Brain microvascular endothelial cell (primary cell): Measurements from ENCODE around the gene RNF113B.
A peak's percentile ranks its signal among the peaks of the same experiment; 100 is the strongest.

ENCODE experiments used
- DNase-seq: peaks from one replicate; pipeline ENCODE4 v3.0.0-alpha.2; 2020
- H3K27ac ChIP-seq: fragments of 250-450 bp; sonication (Bioruptor Pico); 2 replicates; pipeline ENCODE4 v1.5.1; 2020; ENCODE audit warnings: mild to moderate bottlenecking, moderate library complexity
- H3K27me3 ChIP-seq: fragments of 250-450 bp; sonication (Bioruptor Pico); replicated peaks from 2 replicates; pipeline ENCODE4 v1.5.1; 2020; ENCODE audit warnings: mild to moderate bottlenecking
- H3K36me3 ChIP-seq: fragments of 250-450 bp; sonication (Bioruptor Pico); replicated peaks from 2 replicates; pipeline ENCODE4 v1.5.1; 2020; ENCODE audit warnings: mild to moderate bottlenecking
- H3K4me3 ChIP-seq: 2 replicates; pipeline ENCODE4 v1.5.1; 2011; ENCODE audit warnings: low read depth, mild to moderate bottlenecking, control low read depth, low read length, moderate library complexity
- in situ Hi-C: cut with HindIII; loops from 2 replicates; pipeline ENCODE4 v1.10.0; 2017; ENCODE audit warnings: low sequenced_read_pairs, low pct_ligation_motif_present
- TF ChIP-seq, protein P1 (sequence below): IDR thresholded peaks from 2 replicates; pipeline ENCODE4 v1.5.1; 2011; ENCODE audit warnings: low read depth, mild to moderate bottlenecking, moderate library complexity, low read length, control low read depth, inconsistent platforms; ENCODE audit errors: missing control alignments

The RNF113B gene

DNA sequence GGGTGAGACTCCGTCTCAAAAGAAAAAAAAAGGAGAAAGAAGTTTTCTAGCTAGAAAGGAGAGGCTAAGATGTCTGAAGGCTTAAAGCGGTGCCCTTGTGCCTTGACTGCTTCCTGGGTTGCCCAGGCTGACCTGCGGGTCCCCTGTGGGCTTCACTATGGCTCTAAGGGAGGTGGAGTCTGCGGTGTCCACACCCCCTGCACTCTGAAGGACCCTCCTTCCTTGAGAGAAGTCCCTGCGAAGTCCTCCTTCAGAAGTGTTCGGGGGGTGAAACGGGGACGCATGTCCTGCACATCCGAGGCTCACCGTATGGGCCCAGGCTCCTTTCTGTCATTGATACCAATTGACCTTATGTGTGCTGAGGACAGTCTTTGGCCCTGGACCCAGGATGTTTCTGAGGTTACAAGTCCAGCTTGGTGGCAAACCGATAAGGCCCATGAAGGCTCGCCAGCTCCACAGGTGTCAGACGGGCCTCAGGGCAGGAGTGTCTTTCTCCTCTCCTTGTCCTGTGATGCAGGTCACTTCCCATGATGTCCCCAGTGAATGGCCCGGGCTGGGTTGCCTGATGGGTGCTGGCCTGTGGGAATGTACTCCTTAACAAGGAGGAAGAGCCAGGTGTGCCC lies 11.6 kb upstream of the RNF113B start:
- Histone ChIP-seq H3K27ac (no peak overlapping the region), H3K4me3 (no peak overlapping the region), H3K36me3 (no peaks in the 10 kb centered on the region), H3K27me3 (no peaks in the 10 kb centered on the region)
- TF ChIP-seq, protein P1, sequence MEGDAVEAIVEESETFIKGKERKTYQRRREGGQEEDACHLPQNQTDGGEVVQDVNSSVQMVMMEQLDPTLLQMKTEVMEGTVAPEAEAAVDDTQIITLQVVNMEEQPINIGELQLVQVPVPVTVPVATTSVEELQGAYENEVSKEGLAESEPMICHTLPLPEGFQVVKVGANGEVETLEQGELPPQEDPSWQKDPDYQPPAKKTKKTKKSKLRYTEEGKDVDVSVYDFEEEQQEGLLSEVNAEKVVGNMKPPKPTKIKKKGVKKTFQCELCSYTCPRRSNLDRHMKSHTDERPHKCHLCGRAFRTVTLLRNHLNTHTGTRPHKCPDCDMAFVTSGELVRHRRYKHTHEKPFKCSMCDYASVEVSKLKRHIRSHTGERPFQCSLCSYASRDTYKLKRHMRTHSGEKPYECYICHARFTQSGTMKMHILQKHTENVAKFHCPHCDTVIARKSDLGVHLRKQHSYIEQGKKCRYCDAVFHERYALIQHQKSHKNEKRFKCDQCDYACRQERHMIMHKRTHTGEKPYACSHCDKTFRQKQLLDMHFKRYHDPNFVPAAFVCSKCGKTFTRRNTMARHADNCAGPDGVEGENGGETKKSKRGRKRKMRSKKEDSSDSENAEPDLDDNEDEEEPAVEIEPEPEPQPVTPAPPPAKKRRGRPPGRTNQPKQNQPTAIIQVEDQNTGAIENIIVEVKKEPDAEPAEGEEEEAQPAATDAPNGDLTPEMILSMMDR, result no peak
- in situ Hi-C loops, result no loop called here
- no peak for DNase-seq

DNA sequence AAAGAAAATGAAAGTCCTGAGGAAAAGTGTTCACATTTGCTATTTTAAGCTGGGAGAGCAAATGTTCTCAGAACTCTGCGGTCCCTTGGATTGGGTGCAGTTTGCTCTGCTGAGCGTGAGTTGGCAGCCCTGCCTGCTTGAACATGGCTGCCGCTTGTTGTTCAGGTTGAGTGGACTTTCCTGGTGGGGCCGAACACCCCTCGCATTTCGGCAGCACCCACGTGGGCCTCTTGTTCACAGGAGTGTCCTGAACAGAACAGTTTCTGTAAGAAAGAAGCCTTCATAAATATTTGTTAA lies 10.8 kb upstream of the RNF113B start:
- in situ Hi-C loops, result no loop called here
- Histone ChIP-seq H3K36me3 (no peaks in the 10 kb centered on the region), H3K4me3 (no peak overlapping the region), H3K27me3 (no peaks in the 10 kb centered on the region), H3K27ac (no peak overlapping the region)
- TF ChIP-seq, protein P1, result no peak
- DNase-seq, result no peak

DNA sequence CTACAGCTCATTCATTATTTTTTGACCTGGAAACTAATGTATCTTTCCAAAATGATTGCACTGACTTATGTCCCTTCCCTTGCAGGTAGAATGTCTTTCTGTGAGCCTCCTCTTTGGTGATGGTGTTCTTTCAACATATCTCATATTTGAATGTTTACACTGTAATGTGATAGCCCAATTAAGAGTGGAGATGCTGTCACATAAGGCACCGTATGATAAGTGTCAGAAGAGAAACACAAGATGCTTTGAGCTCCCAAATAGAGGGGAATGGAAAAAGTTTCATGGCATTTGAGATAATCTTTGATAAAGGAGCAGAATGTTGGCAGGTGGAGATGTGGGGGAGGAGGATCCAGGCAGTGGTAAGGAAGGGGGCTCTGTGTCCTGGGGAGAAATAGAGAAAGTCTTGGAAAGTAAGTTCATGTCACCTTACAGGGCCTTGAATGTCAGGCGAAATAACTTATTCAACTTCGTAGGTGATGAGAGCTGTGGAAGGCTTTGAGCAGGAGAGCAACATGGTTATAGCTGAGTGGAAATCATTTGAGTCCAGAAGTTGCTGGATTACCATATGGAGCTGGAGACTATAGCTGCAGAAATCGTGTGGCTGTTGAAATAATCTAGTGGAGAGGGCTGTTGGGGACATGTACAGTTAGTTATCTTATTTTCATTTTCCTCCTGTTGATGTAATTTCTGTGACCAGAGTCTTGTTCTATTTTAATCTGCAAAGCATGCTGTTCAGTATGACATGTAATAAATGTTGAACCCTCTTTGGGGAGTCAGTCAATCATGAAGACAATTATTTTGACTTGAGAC lies 10.3 kb upstream of the RNF113B start:
- TF ChIP-seq, protein P1, result no peak
- Histone ChIP-seq H3K36me3 (no peaks in the 10 kb centered on the region), H3K4me3 (no peak overlapping the region), H3K27ac (no peak overlapping the region), H3K27me3 (no peaks in the 10 kb centered on the region)
- no peak for DNase-seq
- in situ Hi-C loops, result no loop called here

DNA sequence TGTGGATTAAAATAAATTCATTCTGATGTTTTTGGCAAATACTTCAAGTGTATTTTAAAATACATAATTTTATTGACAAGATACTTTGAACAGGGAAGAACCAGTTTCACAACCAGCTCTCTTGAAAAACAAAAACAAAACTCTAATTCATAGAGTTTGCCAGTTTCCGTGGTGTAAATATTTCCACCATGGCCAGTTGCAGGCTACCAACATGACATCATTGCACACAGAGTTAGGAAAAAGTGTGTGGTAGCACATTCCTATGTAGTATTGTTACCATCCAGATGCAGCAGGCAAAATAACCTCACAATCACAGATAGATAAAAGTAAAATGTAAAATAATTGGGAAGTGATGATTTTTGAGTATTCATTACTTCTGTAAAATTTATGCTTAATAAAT lies 7.7 kb upstream of the RNF113B start:
- H3K27me3 ChIP-seq, result no peaks in the 10 kb centered on the region
- H3K27ac ChIP-seq, result no peak overlapping the region
- peak; percentile 49 for DNase-seq
- no peaks in the 10 kb centered on the region for H3K36me3 ChIP-seq
- no peak overlapping the region for H3K4me3 ChIP-seq
- in situ Hi-C loops, result no loop called here
- TF ChIP-seq, protein P1, result no peak

DNA sequence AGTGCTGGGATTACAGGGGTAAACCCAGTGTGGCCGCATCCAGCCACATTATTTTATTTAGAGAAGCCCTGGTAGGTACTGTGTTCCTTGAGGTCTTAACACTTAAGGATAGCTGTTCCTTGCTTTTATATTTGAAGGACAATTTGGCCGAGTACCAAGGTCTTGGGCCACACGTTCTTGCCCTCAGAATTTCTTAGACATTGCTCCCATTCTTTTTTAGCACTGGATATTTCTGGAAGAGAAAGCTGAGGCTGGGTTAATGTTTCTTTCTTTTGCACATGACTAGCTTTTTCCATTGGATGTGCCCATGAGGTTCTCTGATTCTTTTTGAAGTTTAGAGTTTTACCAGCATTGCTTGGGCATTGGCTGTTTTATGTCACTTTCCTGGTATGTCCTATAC lies 5.5 kb upstream of the RNF113B start:
- TF ChIP-seq, protein P1, result no peak
- no peak overlapping the region for H3K27ac ChIP-seq
- in situ Hi-C loops, result no loop called here
- no peaks in the 10 kb centered on the region for H3K27me3 ChIP-seq
- H3K36me3 ChIP-seq, result no peaks in the 10 kb centered on the region
- DNase-seq, result no peak
- no peak overlapping the region for H3K4me3 ChIP-seq
